ENCODE data around the gene RGS6. TPM values are rescaled to one million over a fixed set of nuclear protein-coding genes. Genes with fewer than 3 reads are reported as not detected.

Gene RGS6
- total RNA-seq, 2 donors from 2014 or later: 3.2 TPM; not detected in 1

DNA sequence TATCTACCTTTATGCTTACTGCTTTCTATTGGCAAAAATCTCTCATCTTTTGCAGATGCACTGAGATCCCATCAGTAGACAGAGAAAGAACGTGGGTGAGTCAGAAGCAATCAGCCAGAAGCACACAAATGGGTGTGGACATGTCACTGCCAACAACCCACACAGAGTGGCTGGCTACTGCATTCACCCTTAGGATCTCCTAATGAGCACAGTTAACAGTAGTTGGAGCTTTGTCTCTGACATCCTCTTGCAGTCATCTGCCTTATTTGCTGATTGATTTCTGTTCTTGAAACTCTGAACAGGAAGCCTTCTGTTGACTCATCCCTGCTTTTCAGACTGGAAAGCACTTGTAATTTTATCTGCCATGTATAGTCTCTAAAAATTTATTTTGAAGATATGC is 117.2 kb downstream of the RGS6 start:
- Histone ChIP-seq H3K36me3 (no peaks in the 10 kb centered on the region), H3K4me3 (no peak overlapping the region), H3K27ac (no peak overlapping the region), H3K9me3 (no peaks in the 10 kb centered on the region), H3K4me1 (replicated peaks) (no peaks in the 10 kb centered on the region), H3K27me3 (replicated peaks; ENCODE audit: insufficient read depth) (no peaks in the 10 kb centered on the region)
- DNase-seq (ENCODE audit: low spot score): no peak
- intact Hi-C loops (cut with DNase I): no loop called here
- TF ChIP-seq POLR2A (IDR thresholded peaks at IDR 0.05) (no peak), POLR2AphosphoS5 (IDR thresholded peaks at IDR 0.05) (no peak)
- TF ChIP-seq, protein P1, sequence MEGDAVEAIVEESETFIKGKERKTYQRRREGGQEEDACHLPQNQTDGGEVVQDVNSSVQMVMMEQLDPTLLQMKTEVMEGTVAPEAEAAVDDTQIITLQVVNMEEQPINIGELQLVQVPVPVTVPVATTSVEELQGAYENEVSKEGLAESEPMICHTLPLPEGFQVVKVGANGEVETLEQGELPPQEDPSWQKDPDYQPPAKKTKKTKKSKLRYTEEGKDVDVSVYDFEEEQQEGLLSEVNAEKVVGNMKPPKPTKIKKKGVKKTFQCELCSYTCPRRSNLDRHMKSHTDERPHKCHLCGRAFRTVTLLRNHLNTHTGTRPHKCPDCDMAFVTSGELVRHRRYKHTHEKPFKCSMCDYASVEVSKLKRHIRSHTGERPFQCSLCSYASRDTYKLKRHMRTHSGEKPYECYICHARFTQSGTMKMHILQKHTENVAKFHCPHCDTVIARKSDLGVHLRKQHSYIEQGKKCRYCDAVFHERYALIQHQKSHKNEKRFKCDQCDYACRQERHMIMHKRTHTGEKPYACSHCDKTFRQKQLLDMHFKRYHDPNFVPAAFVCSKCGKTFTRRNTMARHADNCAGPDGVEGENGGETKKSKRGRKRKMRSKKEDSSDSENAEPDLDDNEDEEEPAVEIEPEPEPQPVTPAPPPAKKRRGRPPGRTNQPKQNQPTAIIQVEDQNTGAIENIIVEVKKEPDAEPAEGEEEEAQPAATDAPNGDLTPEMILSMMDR (IDR thresholded peaks at IDR 0.05): no peak
- 35% methylated on average over 1 of the region's 1 CpG for WGBS

DNA sequence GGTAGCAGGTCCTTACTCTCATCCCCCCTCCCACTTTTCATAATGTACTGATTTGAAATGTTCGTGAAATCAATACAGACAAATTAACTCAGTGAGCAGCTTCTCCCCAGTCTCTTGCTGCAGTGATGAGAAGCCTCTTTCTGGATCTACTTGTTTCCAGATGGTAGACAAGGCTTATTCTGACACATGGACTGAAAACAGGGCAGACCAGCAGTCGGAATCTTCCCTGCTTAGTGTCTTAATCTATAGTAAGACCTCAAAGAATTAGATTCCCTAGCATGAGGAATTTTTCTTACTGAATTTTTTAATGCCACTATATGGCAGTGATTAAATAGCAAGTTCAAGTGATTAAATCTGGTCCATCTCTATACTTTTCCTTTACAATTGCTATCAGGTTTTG is 120.1 kb downstream of the RGS6 start:
- Histone ChIP-seq H3K9me3 (no peaks in the 10 kb centered on the region), H3K4me3 (no peak overlapping the region), H3K36me3 (no peaks in the 10 kb centered on the region), H3K27ac (no peak overlapping the region), H3K27me3 (replicated peaks; ENCODE audit: insufficient read depth) (no peaks in the 10 kb centered on the region), H3K4me1 (replicated peaks) (no peaks in the 10 kb centered on the region)
- no peak for DNase-seq (ENCODE audit: low spot score)
- 85% methylated on average over 2 of the region's 2 CpGs for WGBS
- intact Hi-C loops (cut with DNase I): no loop called here
- TF ChIP-seq, protein P1 (IDR thresholded peaks at IDR 0.05): no peak
- TF ChIP-seq POLR2A (IDR thresholded peaks at IDR 0.05) (no peak), POLR2AphosphoS5 (IDR thresholded peaks at IDR 0.05) (no peak)

- H3K4me1 ChIP-seq (replicated peaks): no peaks in the 10 kb centered on the region
- no peak for DNase-seq (ENCODE audit: low spot score)
- no peak overlapping the region for H3K4me3 ChIP-seq
- no peaks in the 10 kb centered on the region for H3K36me3 ChIP-seq
- 77% methylated on average over 3 of the region's 3 CpGs for WGBS
- TF ChIP-seq, protein P1 (IDR thresholded peaks at IDR 0.05): no peak
- TF ChIP-seq POLR2AphosphoS5 (IDR thresholded peaks at IDR 0.05) (no peak), POLR2A (IDR thresholded peaks at IDR 0.05) (no peak)
- H3K9me3 ChIP-seq: no peaks in the 10 kb centered on the region
- no peaks in the 10 kb centered on the region for H3K27me3 ChIP-seq (replicated peaks; ENCODE audit: insufficient read depth)
- no peak overlapping the region for H3K27ac ChIP-seq
- intact Hi-C loops (cut with DNase I): no loop called here
Observed at GRCh38 chr14:72053651-72054050, 121.4 kb downstream of the RGS6 start.

DNA sequence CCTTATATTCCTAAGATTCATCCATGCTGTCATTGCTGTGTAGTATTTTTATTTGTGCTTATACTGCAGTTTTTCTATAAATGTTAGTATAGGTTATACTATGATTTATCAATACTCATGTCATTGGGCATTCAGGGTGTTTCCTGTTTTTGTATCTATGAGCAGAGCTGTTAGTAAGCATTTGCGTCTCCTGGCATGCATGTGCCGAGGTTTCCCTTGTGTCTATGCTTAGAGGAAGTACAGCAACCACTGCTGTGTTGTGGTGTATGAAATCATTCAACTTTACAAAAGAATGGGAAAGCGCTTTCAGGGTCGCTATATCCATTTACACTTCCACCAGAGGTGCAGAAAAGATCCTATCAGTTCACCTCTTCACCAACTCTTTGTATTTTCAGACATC is 122.7 kb downstream of the RGS6 start:
- TF ChIP-seq POLR2AphosphoS5 (IDR thresholded peaks at IDR 0.05) (no peak), POLR2A (IDR thresholded peaks at IDR 0.05) (no peak)
- TF ChIP-seq, protein P1 (IDR thresholded peaks at IDR 0.05): no peak
- Histone ChIP-seq H3K4me3 (no peak overlapping the region), H3K4me1 (replicated peaks) (no peaks in the 10 kb centered on the region), H3K27me3 (replicated peaks; ENCODE audit: insufficient read depth) (no peaks in the 10 kb centered on the region), H3K27ac (no peak overlapping the region), H3K36me3 (no peaks in the 10 kb centered on the region), H3K9me3 (no peaks in the 10 kb centered on the region)
- WGBS: 64% methylated on average over 4 of the region's 4 CpGs
- intact Hi-C loops (cut with DNase I): no loop called here
- no peak for DNase-seq (ENCODE audit: low spot score)

GRCh38 chr14:72057701-72058285 is 125.6 kb downstream of the RGS6 start:
- no peak overlapping the region for H3K27ac ChIP-seq
- no peaks in the 10 kb centered on the region for H3K36me3 ChIP-seq
- no peaks in the 10 kb centered on the region for H3K4me1 ChIP-seq (replicated peaks)
- H3K9me3 ChIP-seq: no peaks in the 10 kb centered on the region
- no peak for DNase-seq (ENCODE audit: low spot score)
- WGBS: 80% methylated on average over 4 of the region's 4 CpGs
- H3K4me3 ChIP-seq: no peak overlapping the region
- no peak for TF ChIP-seq POLR2AphosphoS5 (IDR thresholded peaks at IDR 0.05)
- intact Hi-C loops (cut with DNase I): no loop called here
- H3K27me3 ChIP-seq (replicated peaks; ENCODE audit: insufficient read depth): no peaks in the 10 kb centered on the region
